Endothelial cell of umbilical vein (primary cell): ENCODE measurements around the gene DBF4B.

Source experiments
- EZH2 ChIP-seq: IDR thresholded peaks from 2 replicates; pipeline ENCODE4 v1.6.1; 2012; ENCODE audit warnings: borderline replicate concordance, low read depth, mild to moderate bottlenecking, moderate library complexity, low read length, inconsistent platforms; ENCODE audit not compliant: severe bottlenecking
- FOS ChIP-seq: IDR thresholded peaks from 2 replicates; pipeline ENCODE4 v1.6.1; 2011; ENCODE audit warnings: mild to moderate bottlenecking, low read length, moderate library complexity, borderline replicate concordance; ENCODE audit not compliant: insufficient read depth
- GATA2 ChIP-seq: IDR thresholded peaks from 2 replicates; pipeline ENCODE4 v1.7.0; 2011; ENCODE audit warnings: low read depth, mild to moderate bottlenecking, moderate library complexity, mixed read lengths, low read length; ENCODE audit not compliant: insufficient read length, insufficient read depth
- JUN ChIP-seq: IDR thresholded peaks from 2 replicates; pipeline ENCODE4 v1.6.1; 2011; ENCODE audit warnings: borderline replicate concordance, low read depth; ENCODE audit not compliant: insufficient read length, insufficient read depth
- MAX ChIP-seq: IDR thresholded peaks from 2 replicates; pipeline ENCODE4 v1.6.1; 2011; ENCODE audit not compliant: insufficient read depth, insufficient read length
- MYC ChIP-seq: IDR thresholded peaks from one replicate; pipeline ENCODE4 v1.6.1; 2011; ENCODE audit warnings: mild to moderate bottlenecking, low read depth, low read length
- POLR2A ChIP-seq: IDR thresholded peaks from 2 replicates; pipeline ENCODE4 v1.6.1; 2012; ENCODE audit warnings: low read depth, mild to moderate bottlenecking, control low read depth, low read length
- POLR2AphosphoS5 ChIP-seq: IDR thresholded peaks from 2 replicates; pipeline ENCODE4 v1.6.1; 2012; ENCODE audit warnings: low read depth, mild to moderate bottlenecking, control low read depth, low read length, moderate library complexity; ENCODE audit not compliant: insufficient read depth
- TF ChIP-seq, protein P1 (sequence below), 2 donors: IDR thresholded peaks; 1 replicate in 1 of 2; 2 replicates in 1 of 2; pipeline ENCODE4 v1.5.1; 2011; ENCODE audit warnings: low read length in 2 of 2, mild to moderate bottlenecking in 2 of 2, moderate library complexity in 2 of 2, control low read depth in 1 of 2, inconsistent platforms in 1 of 2, low read depth in 1 of 2; ENCODE audit not compliant: insufficient read depth in 1 of 2; ENCODE audit errors: extremely low read depth in 1 of 2

GRCh38 chr17:44738214-44738906, 29.9 kb downstream of the DBF4B start:
- TF ChIP-seq EZH2 = no peak
- TF ChIP-seq, protein P1, sequence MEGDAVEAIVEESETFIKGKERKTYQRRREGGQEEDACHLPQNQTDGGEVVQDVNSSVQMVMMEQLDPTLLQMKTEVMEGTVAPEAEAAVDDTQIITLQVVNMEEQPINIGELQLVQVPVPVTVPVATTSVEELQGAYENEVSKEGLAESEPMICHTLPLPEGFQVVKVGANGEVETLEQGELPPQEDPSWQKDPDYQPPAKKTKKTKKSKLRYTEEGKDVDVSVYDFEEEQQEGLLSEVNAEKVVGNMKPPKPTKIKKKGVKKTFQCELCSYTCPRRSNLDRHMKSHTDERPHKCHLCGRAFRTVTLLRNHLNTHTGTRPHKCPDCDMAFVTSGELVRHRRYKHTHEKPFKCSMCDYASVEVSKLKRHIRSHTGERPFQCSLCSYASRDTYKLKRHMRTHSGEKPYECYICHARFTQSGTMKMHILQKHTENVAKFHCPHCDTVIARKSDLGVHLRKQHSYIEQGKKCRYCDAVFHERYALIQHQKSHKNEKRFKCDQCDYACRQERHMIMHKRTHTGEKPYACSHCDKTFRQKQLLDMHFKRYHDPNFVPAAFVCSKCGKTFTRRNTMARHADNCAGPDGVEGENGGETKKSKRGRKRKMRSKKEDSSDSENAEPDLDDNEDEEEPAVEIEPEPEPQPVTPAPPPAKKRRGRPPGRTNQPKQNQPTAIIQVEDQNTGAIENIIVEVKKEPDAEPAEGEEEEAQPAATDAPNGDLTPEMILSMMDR (IDR thresholded peaks at IDR 0.05; ENCODE audit: extremely low read depth in 1 of 2, insufficient read depth in 1 of 2, low read depth in 1 of 2, low read length in 2 of 2) = no peak
- no peak for TF ChIP-seq JUN
- TF ChIP-seq POLR2A = no peak
- no peak for TF ChIP-seq MYC
- TF ChIP-seq POLR2AphosphoS5 = no peak
- TF ChIP-seq MAX = no peak
- no peak for TF ChIP-seq FOS
- TF ChIP-seq GATA2 = no peak
